OCI-LY1 (cell line): ENCODE measurements around the gene PDZD7.

Experiments used
- H2AFZ ChIP-seq: fragments of 200-600 bp; sonication (generic), shearing (Covaris generic); 2 replicates; pipeline ENCODE4 v1.6.0; 2014; ENCODE audit warnings: antibody characterized with exemption, mild to moderate bottlenecking, low read length
- H3F3A ChIP-seq: fragments of 200-600 bp; sonication (generic), shearing (Covaris generic); 2 replicates; pipeline ENCODE4 v1.6.0; 2014; ENCODE audit warnings: mild to moderate bottlenecking, antibody characterized with exemption, low read length, moderate library complexity; ENCODE audit not compliant: insufficient read depth
- H3K27ac ChIP-seq: fragments of 200-600 bp; sonication (generic); 2 replicates; pipeline ENCODE4 v1.5.1; 2014; ENCODE audit warnings: low read length, mixed run types, mild to moderate bottlenecking, low read depth; ENCODE audit not compliant: poor library complexity, severe bottlenecking
- H3K27me3 ChIP-seq: fragments of 200-600 bp; sonication (generic); 2 replicates; pipeline ENCODE4 v1.6.0; 2014; ENCODE audit warnings: antibody characterized with exemption, mild to moderate bottlenecking, low read length, moderate library complexity; ENCODE audit not compliant: insufficient read depth
- H3K36me3 ChIP-seq: fragments of 200-600 bp; sonication (generic); 2 replicates; pipeline ENCODE4 v1.6.1; 2014; ENCODE audit warnings: mild to moderate bottlenecking, antibody characterized with exemption, low read length, moderate library complexity, mixed read lengths; ENCODE audit not compliant: insufficient read depth
- H3K4me1 ChIP-seq: fragments of 200-600 bp; sonication (generic); 2 replicates; pipeline ENCODE4 v1.5.1; 2014; ENCODE audit warnings: mild to moderate bottlenecking, low read length, moderate library complexity; ENCODE audit not compliant: insufficient read depth, severe bottlenecking
- H3K4me2 ChIP-seq: fragments of 200-600 bp; sonication (generic), shearing (Covaris generic); 2 replicates; pipeline ENCODE4 v1.6.1; 2014; ENCODE audit warnings: low read length
- H3K4me3 ChIP-seq: fragments of 200-600 bp; sonication (generic); 2 replicates; pipeline ENCODE4 v1.5.1; 2014; ENCODE audit warnings: low read length, low read depth, mild to moderate bottlenecking, mixed read lengths; ENCODE audit not compliant: poor library complexity, severe bottlenecking
- H3K79me2 ChIP-seq: fragments of 200-600 bp; shearing (Covaris generic); 2 replicates; pipeline ENCODE4 v1.6.1; 2016; ENCODE audit warnings: mixed run types, low read length, mixed read lengths; ENCODE audit not compliant: insufficient read depth
- H3K9ac ChIP-seq: fragments of 200-600 bp; sonication (generic), shearing (Covaris generic); 2 replicates; pipeline ENCODE4 v1.6.1; 2014; ENCODE audit warnings: mild to moderate bottlenecking, low read length, mixed read lengths
- H3K9me2 ChIP-seq: fragments of 200-600 bp; sonication (generic), shearing (Covaris generic); 2 replicates; pipeline ENCODE4 v1.6.1; 2014; ENCODE audit warnings: low read depth, mild to moderate bottlenecking, low read length, mixed read lengths
- H3K9me3 ChIP-seq: fragments of 200-600 bp; shearing (Covaris generic); 2 replicates; pipeline ENCODE4 v1.6.1; 2014; ENCODE audit warnings: low read length, mixed read lengths
- H4K20me1 ChIP-seq: fragments of 200-600 bp; sonication (generic), shearing (Covaris generic); 2 replicates; pipeline ENCODE4 v1.6.0; 2016; ENCODE audit warnings: mild to moderate bottlenecking, low read length; ENCODE audit not compliant: insufficient read depth
- EZH2 ChIP-seq: fragments of 200-600 bp; sonication (generic), shearing (Covaris generic); IDR thresholded peaks from 2 replicates; pipeline ENCODE4 v1.8.0; 2017; ENCODE audit warnings: borderline replicate concordance, mixed run types, mild to moderate bottlenecking, antibody characterized with exemption, low read length, moderate library complexity, mixed read lengths
- TF ChIP-seq, protein P1 (sequence below): fragments of 200-600 bp; sonication (generic), shearing (Covaris generic); IDR thresholded peaks from 2 replicates; pipeline ENCODE4 v1.5.1; 2017; ENCODE audit warnings: mild to moderate bottlenecking, antibody characterized with exemption, low read length, moderate library complexity, mixed read lengths

Gene PDZD7

DNA sequence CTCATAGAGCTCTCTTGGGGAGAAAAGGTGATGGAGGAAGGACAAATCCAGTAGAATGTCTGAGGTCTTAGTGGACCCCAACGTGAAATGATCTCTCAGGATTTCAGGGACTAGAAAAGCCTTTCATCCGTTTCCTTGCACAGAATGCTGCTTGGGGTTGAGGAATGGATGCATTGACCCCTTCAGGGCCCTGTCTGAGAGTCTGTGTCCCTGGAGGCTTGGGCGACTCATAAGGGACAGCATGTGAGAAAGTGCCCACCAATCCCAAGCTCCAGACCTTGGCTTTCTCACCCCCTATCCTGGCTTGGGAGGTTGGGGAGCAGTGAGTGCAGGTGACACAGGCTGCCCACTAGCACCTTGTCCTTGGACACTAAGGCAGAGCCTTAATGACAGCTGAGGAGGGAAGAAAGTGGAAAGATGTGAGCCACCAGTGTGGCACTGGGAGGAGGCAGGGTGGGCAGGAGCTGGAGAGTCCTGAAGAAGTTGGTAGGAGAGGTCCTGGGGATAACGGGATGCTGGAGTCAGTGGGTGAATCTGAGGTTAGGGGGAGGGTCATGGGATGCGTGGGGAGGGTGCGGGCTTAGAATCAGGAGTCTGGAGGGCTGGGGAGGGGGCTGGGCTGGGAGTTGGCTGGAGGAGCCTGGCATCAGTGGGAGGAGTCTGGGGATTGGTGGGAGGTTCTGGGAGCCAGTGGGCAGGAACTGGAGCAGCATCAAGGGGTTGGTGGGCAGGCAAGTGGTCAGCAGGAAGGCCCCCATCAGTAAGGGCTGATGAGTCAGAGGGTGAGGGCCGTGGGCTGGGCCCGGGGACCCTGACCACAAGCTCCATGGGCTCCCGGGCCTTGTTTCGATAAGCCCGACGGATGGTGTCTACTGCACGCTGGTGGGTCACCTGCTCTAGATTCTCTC, 22.8 kb downstream of the PDZD7 start:
- Histone ChIP-seq H3K4me3 (no peak overlapping the region), H4K20me1 (no peaks in the 10 kb centered on the region), H3F3A (no peaks in the 10 kb centered on the region), H3K4me1 (no peaks in the 10 kb centered on the region), H3K9me3 (no peaks in the 10 kb centered on the region), H3K79me2 (no peaks in the 10 kb centered on the region), H3K36me3 (no peaks in the 10 kb centered on the region), H3K27ac (no peak overlapping the region), H3K27me3 (no peaks in the 10 kb centered on the region), H3K9me2 (no peaks in the 10 kb centered on the region), H3K4me2 (no peak overlapping the region), H3K9ac (no peak overlapping the region), H2AFZ (no peak overlapping the region)
- TF ChIP-seq, protein P1, sequence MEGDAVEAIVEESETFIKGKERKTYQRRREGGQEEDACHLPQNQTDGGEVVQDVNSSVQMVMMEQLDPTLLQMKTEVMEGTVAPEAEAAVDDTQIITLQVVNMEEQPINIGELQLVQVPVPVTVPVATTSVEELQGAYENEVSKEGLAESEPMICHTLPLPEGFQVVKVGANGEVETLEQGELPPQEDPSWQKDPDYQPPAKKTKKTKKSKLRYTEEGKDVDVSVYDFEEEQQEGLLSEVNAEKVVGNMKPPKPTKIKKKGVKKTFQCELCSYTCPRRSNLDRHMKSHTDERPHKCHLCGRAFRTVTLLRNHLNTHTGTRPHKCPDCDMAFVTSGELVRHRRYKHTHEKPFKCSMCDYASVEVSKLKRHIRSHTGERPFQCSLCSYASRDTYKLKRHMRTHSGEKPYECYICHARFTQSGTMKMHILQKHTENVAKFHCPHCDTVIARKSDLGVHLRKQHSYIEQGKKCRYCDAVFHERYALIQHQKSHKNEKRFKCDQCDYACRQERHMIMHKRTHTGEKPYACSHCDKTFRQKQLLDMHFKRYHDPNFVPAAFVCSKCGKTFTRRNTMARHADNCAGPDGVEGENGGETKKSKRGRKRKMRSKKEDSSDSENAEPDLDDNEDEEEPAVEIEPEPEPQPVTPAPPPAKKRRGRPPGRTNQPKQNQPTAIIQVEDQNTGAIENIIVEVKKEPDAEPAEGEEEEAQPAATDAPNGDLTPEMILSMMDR: no peak
- no peak for TF ChIP-seq EZH2

DNA sequence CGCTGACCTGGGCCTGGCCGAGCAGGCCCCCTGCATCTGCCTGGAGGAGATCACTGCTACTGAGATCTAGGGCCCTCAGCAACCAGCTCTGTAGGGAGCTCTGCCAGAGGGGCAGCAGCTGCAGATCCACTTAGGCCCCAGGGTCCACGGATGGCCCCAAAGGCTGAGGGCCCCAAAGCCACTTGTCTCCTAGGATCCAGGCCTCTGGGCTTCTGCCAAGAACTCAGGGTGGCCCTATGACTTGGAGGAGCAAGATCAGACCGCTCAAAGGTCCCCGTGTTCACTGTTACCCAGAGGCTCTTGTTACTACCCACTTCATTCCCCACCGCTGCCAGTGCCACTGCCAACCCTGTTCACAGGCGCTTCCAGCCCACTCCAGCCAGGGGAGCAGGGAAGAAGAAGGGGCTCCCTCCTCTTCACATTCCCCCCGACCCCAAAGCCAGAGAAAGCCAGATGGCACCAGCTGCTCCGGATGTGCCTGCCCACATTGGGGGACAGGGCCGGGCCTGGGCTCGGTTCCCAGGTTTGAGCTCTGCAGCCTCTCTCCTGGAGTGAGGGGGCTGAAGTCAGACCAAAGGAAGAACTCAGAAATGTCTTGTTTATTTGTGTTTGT, 23.7 kb downstream of the PDZD7 start:
- Histone ChIP-seq H2AFZ (no peak overlapping the region), H3K4me3 (no peak overlapping the region), H4K20me1 (no peaks in the 10 kb centered on the region), H3K79me2 (no peaks in the 10 kb centered on the region), H3K27me3 (no peaks in the 10 kb centered on the region), H3K27ac (no peak overlapping the region), H3F3A (no peaks in the 10 kb centered on the region), H3K9ac (no peak overlapping the region), H3K9me2 (no peaks in the 10 kb centered on the region), H3K4me1 (no peaks in the 10 kb centered on the region), H3K9me3 (no peaks in the 10 kb centered on the region), H3K36me3 (no peaks in the 10 kb centered on the region), H3K4me2 (no peak overlapping the region)
- TF ChIP-seq EZH2: no peak
- TF ChIP-seq, protein P1: no peak

DNA sequence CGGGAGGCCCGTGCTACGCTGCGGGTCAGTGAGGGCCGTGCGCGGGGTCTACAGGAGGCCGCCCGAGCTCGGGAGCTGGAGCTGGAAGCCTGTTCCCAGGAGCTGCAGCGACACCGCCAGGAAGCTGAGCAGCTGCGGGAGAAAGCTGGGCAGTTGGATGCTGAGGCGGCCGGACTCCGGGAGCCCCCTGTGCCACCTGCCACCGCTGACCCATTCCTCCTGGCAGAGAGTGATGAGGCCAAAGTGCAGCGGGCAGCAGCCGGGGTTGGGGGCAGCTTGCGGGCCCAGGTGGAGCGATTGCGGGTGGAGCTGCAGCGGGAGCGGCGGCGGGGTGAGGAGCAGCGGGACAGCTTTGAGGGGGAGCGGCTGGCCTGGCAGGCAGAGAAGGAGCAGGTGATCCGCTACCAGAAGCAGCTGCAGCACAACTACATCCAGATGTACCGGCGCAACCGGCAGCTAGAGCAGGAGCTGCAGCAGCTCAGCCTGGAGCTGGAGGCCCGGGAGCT, 24.3 kb downstream of the PDZD7 start:
- no peak overlapping the region for H3K27ac ChIP-seq
- no peaks in the 10 kb centered on the region for H3K36me3 ChIP-seq
- no peaks in the 10 kb centered on the region for H3K79me2 ChIP-seq
- H2AFZ ChIP-seq: no peak overlapping the region
- no peak overlapping the region for H3K4me2 ChIP-seq
- H3K4me3 ChIP-seq: no peak overlapping the region
- H4K20me1 ChIP-seq: no peaks in the 10 kb centered on the region
- no peaks in the 10 kb centered on the region for H3K9me3 ChIP-seq
- H3K27me3 ChIP-seq: no peaks in the 10 kb centered on the region
- TF ChIP-seq, protein P1: no peak
- no peak for TF ChIP-seq EZH2
- no peak overlapping the region for H3K9ac ChIP-seq
- no peaks in the 10 kb centered on the region for H3K9me2 ChIP-seq
- H3F3A ChIP-seq: no peaks in the 10 kb centered on the region
- no peaks in the 10 kb centered on the region for H3K4me1 ChIP-seq
